SK-N-SH treated with all-trans-retinoic acid at 6 μM for 48 hours (cell line): ENCODE results near the gene BNIPL.

Source experiments
- ATAC-seq: fragments of 200-7000 bp; cut with Tn5 transposase; 3 replicates; pipeline ENCODE4 v1.9.1; 2020; ENCODE audit warnings: mild to moderate bottlenecking, moderate library complexity
- ARNTL ChIP-seq: fragments of 450-650 bp; formaldehyde crosslinking; IDR thresholded peaks from 2 replicates; pipeline ENCODE4 v1.5.0; 2020; ENCODE audit warnings: low read depth, mild to moderate bottlenecking, moderate library complexity, borderline replicate concordance
- CSDC2 ChIP-seq: fragments of 250-450 bp; sonication (Bioruptor Pico); IDR thresholded peaks from 2 replicates; pipeline ENCODE4 v1.5.0; 2020; ENCODE audit warnings: mild to moderate bottlenecking, moderate library complexity
- GLIS3 ChIP-seq: fragments of 250-450 bp; sonication (Bioruptor Pico); IDR thresholded peaks from 2 replicates; pipeline ENCODE4 v1.5.0; 2020; ENCODE audit warnings: mild to moderate bottlenecking, moderate library complexity
- ISL1 ChIP-seq: fragments of 250-450 bp; sonication (Bioruptor Pico); IDR thresholded peaks from 2 replicates; pipeline ENCODE4 v2.1.2; 2022; ENCODE audit warnings: mild to moderate bottlenecking, moderate library complexity
- PATZ1 ChIP-seq: fragments of 250-450 bp; sonication (Bioruptor Pico); IDR thresholded peaks from 2 replicates; pipeline ENCODE4 v1.8.0; 2020; ENCODE audit warnings: mild to moderate bottlenecking, moderate library complexity, borderline replicate concordance
- POU6F1 ChIP-seq: fragments of 250-450 bp; sonication (Bioruptor Pico); IDR thresholded peaks from 2 replicates; pipeline ENCODE4 v1.8.0; 2021; ENCODE audit warnings: low read depth, mild to moderate bottlenecking, moderate library complexity, borderline replicate concordance
- RARB ChIP-seq: fragments of 250-450 bp; sonication (Bioruptor Pico); IDR thresholded peaks from 2 replicates; pipeline ENCODE4 v1.8.0; 2021; ENCODE audit warnings: mild to moderate bottlenecking, moderate library complexity
- SNAI2 ChIP-seq: fragments of 250-450 bp; sonication (Bioruptor Pico); IDR thresholded peaks from 2 replicates; pipeline ENCODE4 v1.5.0; 2020; ENCODE audit warnings: mild to moderate bottlenecking, moderate library complexity
- TOX ChIP-seq: fragments of 250-450 bp; sonication (Bioruptor Pico); IDR thresholded peaks from 2 replicates; pipeline ENCODE4 v1.8.0; 2021; ENCODE audit warnings: mild to moderate bottlenecking, moderate library complexity, borderline replicate concordance
- TSHZ2 ChIP-seq: fragments of 250-450 bp; sonication (Bioruptor Pico); IDR thresholded peaks from 2 replicates; pipeline ENCODE4 v1.5.0; 2020; ENCODE audit warnings: mild to moderate bottlenecking, moderate library complexity
- ZC3H10 ChIP-seq: fragments of 250-450 bp; sonication (Bioruptor Pico); IDR thresholded peaks from 2 replicates; pipeline ENCODE4 v1.5.1; 2021; ENCODE audit warnings: mild to moderate bottlenecking, moderate library complexity
- ZFP3 ChIP-seq: fragments of 250-450 bp; sonication (Bioruptor Pico); IDR thresholded peaks from 2 replicates; pipeline ENCODE4 v1.5.0; 2020; ENCODE audit warnings: mild to moderate bottlenecking, moderate library complexity
- ZNF565 ChIP-seq: fragments of 450-650 bp; formaldehyde crosslinking; conservative IDR thresholded peaks from 2 replicates; pipeline ENCODE4 v1.5.0; 2020; ENCODE audit warnings: low read depth, mild to moderate bottlenecking, moderate library complexity
- ZNF8 ChIP-seq: fragments of 450-650 bp; formaldehyde crosslinking; IDR thresholded peaks from 2 replicates; pipeline ENCODE4 v1.5.0; 2020; ENCODE audit warnings: mild to moderate bottlenecking, moderate library complexity

The BNIPL gene

GRCh38 chr1:151085953-151086559 is 49.7 kb downstream of the BNIPL start:
- TF ChIP-seq POU6F1 (CRISPR knock-in tag) (no peak), SNAI2 (no peak), ISL1 (CRISPR knock-in tag) (no peak), ZNF565 (CRISPR knock-in tag) (no peak), PATZ1 (CRISPR knock-in tag) (no peak), ARNTL (CRISPR knock-in tag) (no peak), ZFP3 (CRISPR knock-in tag) (no peak), ZC3H10 (no peak), TOX (CRISPR knock-in tag) (no peak), TSHZ2 (no peak), RARB (CRISPR knock-in tag) (no peak), CSDC2 (no peak), ZNF8 (CRISPR knock-in tag) (no peak), GLIS3 (CRISPR knock-in tag) (no peak)
- ATAC-seq = no peak
